ENCODE measurements around the gene SLFNL1. TPM values are rescaled to one million over a fixed set of nuclear protein-coding genes. Genes with fewer than 3 reads are reported as not detected.
A peak's percentile ranks its signal among the peaks of the same experiment; 100 is the strongest.

Gene SLFNL1
- total RNA-seq, 1 experiment from 2014 or later = 0.39 TPM

DNA sequence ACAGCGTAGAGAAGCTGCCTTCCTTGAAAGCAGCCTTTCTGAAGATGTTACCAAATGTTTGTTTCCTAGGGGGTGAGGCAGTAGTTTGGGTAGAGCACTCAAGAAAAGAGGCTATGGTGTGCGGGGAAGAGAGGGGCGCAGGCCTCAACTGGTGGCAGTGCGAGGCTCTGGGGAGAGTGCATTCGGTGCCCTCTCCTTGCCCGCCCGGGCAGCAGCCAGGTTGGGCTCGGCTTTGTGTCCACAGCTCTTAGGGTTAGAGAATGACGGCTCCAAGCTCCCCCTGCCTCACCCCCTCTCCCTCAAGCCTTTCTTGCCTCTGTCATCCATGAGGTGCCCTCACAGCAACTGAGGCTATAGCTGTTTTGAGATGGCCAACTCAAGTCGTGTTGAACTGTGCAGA, 899 bp upstream of the SLFNL1 start:
- no TSS peak for BruUV-seq (replicated peaks)
- DNase-seq (ENCODE audit: low spot score) = no peak
- Histone ChIP-seq H3K9me3 (ENCODE audit: low read depth, low read length, poor library complexity, severe bottlenecking) (no peaks in the 10 kb centered on the region), H3K4me1 (ENCODE audit: insufficient read depth, low read length, poor library complexity, severe bottlenecking) (no peaks in the 10 kb centered on the region), H3K4me3 (ENCODE audit: low read depth, low read length, poor library complexity, severe bottlenecking) (no peak overlapping the region), H3K27ac (ENCODE audit: low read depth, low read length, poor library complexity, severe bottlenecking) (no peak overlapping the region), H3K27me3 (replicated peaks; ENCODE audit: insufficient read depth, low read depth, low read length, poor library complexity) (no peaks in the 10 kb centered on the region), H3K36me3 (ENCODE audit: insufficient read depth, low read length, poor library complexity, severe bottlenecking) (peaks cover 9% of the 10 kb centered on the region)
- intact Hi-C loops (cut with micrococcal nuclease; ENCODE audit: unreplicated experiment) = no loop called here
- CTCF ChIA-PET = interaction anchor here (0.7 kb wide), 1 partner anchor 1365 kb away, joined by 6 read pairs; no protein-coding TSS in a partner anchor
- POLR2A ChIA-PET (ENCODE audit: low non-redundant PET) = no interaction called here
- TF ChIP-seq EZH2 (IDR thresholded peaks at IDR 0.05; ENCODE audit: borderline replicate concordance, low read depth, low read length, poor library complexity, severe bottlenecking) = no peak
- TF ChIP-seq, protein P1, sequence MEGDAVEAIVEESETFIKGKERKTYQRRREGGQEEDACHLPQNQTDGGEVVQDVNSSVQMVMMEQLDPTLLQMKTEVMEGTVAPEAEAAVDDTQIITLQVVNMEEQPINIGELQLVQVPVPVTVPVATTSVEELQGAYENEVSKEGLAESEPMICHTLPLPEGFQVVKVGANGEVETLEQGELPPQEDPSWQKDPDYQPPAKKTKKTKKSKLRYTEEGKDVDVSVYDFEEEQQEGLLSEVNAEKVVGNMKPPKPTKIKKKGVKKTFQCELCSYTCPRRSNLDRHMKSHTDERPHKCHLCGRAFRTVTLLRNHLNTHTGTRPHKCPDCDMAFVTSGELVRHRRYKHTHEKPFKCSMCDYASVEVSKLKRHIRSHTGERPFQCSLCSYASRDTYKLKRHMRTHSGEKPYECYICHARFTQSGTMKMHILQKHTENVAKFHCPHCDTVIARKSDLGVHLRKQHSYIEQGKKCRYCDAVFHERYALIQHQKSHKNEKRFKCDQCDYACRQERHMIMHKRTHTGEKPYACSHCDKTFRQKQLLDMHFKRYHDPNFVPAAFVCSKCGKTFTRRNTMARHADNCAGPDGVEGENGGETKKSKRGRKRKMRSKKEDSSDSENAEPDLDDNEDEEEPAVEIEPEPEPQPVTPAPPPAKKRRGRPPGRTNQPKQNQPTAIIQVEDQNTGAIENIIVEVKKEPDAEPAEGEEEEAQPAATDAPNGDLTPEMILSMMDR (conservative IDR thresholded peaks at IDR 0.05; ENCODE audit: low read depth, low read length) = no peak

DNA sequence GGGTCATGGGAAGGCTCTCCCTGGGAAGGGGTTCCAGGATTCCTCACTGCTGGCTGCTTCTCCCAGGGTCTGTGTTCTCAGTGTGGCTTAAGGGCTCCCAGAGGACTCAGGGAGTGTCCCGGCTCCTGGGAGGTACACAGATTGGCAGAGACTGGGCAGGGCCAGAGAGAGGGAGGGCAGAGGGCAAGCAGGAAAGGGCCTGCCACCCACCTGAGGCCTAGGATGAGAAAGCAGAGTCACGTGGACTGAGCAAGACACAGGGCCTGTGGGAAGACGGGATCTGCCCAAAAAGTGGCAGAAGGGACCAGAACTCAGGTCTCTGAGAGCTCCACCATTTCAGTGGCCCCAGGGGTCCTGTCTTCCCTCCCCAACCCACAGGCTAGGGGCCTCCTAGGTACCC, 871 bp downstream of the SLFNL1 start:
- peak overlapping the region; percentile 46 for H3K27ac ChIP-seq (ENCODE audit: low read depth, low read length, poor library complexity, severe bottlenecking)
- BruUV-seq (replicated peaks) = no TSS peak
- DNase-seq (ENCODE audit: low spot score) = no peak
- no peak overlapping the region for H3K4me3 ChIP-seq (ENCODE audit: low read depth, low read length, poor library complexity, severe bottlenecking)
- H3K36me3 ChIP-seq (ENCODE audit: insufficient read depth, low read length, poor library complexity, severe bottlenecking) = peaks cover 17% of the 10 kb centered on the region
- ChIA-PET POLR2A (ENCODE audit: low non-redundant PET) (no interaction called here), CTCF (no interaction called here)
- no peak for TF ChIP-seq EZH2 (IDR thresholded peaks at IDR 0.05; ENCODE audit: borderline replicate concordance, low read depth, low read length, poor library complexity, severe bottlenecking)
- TF ChIP-seq, protein P1 (conservative IDR thresholded peaks at IDR 0.05; ENCODE audit: low read depth, low read length) = no peak
- intact Hi-C loops (cut with micrococcal nuclease; ENCODE audit: unreplicated experiment) = no loop called here
- H3K4me1 ChIP-seq (ENCODE audit: insufficient read depth, low read length, poor library complexity, severe bottlenecking) = no peaks in the 10 kb centered on the region
- H3K27me3 ChIP-seq (replicated peaks; ENCODE audit: insufficient read depth, low read depth, low read length, poor library complexity) = no peaks in the 10 kb centered on the region
- H3K9me3 ChIP-seq (ENCODE audit: low read depth, low read length, poor library complexity, severe bottlenecking) = no peaks in the 10 kb centered on the region

DNA sequence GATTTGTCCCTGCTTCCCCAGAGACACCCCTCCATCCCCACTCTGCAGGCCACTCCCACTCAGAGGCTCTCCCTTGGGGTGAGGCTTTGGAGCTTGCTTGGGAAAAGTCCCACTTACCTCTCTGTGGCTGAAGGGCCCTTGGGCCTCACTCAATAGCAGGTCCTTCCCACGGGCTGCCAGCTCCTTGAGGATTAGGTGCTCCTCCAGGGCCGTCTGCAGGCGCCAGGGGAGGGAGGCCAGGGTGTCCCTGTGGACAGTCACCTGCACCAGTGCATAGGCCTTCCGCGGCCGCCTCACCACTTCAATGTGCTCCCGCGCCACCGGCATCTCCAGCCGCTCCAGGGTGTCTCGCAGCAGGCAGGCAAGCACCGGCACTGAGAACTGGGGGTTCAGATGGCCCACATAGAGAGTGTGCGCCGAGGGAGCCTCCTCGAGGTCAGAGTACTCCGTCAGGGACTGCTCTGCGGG, 1.4 kb downstream of the SLFNL1 start:
- no peak for DNase-seq (ENCODE audit: low spot score)
- Histone ChIP-seq H3K36me3 (ENCODE audit: insufficient read depth, low read length, poor library complexity, severe bottlenecking) (peaks cover 17% of the 10 kb centered on the region), H3K9me3 (ENCODE audit: low read depth, low read length, poor library complexity, severe bottlenecking) (no peaks in the 10 kb centered on the region), H3K27ac (ENCODE audit: low read depth, low read length, poor library complexity, severe bottlenecking) (peak overlapping the region; percentile 46), H3K4me3 (ENCODE audit: low read depth, low read length, poor library complexity, severe bottlenecking) (no peak overlapping the region), H3K4me1 (ENCODE audit: insufficient read depth, low read length, poor library complexity, severe bottlenecking) (no peaks in the 10 kb centered on the region), H3K27me3 (replicated peaks; ENCODE audit: insufficient read depth, low read depth, low read length, poor library complexity) (no peaks in the 10 kb centered on the region)
- no peak for TF ChIP-seq EZH2 (IDR thresholded peaks at IDR 0.05; ENCODE audit: borderline replicate concordance, low read depth, low read length, poor library complexity, severe bottlenecking)
- TF ChIP-seq, protein P1 (conservative IDR thresholded peaks at IDR 0.05; ENCODE audit: low read depth, low read length) = no peak
- POLR2A ChIA-PET (ENCODE audit: low non-redundant PET) = no interaction called here
- no TSS peak for BruUV-seq (replicated peaks)
- intact Hi-C loops (cut with micrococcal nuclease; ENCODE audit: unreplicated experiment) = no loop called here
- CTCF ChIA-PET = no interaction called here
